HCT116 (cell line): ENCODE measurements around the gene LEAP2.

Experiments
- CTCF ChIP-seq, 3 experiments: fragments of 200-600 bp in 1 of 3; sonication (generic) in 1 of 3; IDR thresholded peaks in 2 of 3; conservative IDR thresholded peaks in 1 of 3; 2 replicates each; pipeline ENCODE4 v1.5.1; 2012 to 2017; ENCODE audit warnings: low read depth in 2 of 3, low read length in 2 of 3, antibody characterized with exemption in 1 of 3, borderline replicate concordance in 1 of 3, control low read depth in 1 of 3, mild to moderate bottlenecking in 1 of 3, mixed read lengths in 1 of 3, mixed run types in 1 of 3, moderate library complexity in 1 of 3; ENCODE audit not compliant: insufficient read depth in 1 of 3
- POLR2A ChIP-seq: IDR thresholded peaks from 2 replicates; pipeline ENCODE4 v1.7.0; 2011; ENCODE audit warnings: borderline replicate concordance; ENCODE audit not compliant: insufficient read depth, insufficient read length; ENCODE audit errors: extremely low read depth
- SRF ChIP-seq: IDR thresholded peaks from 2 replicates; pipeline ENCODE4 v1.6.1; 2012; ENCODE audit warnings: low read depth

GRCh38 chr5:132849347-132849746, 24.1 kb upstream of the LEAP2 start:
- no peak for TF ChIP-seq POLR2A
- TF ChIP-seq CTCF (IDR thresholded peaks at IDR 0.05 in 2 of 3, conservative IDR thresholded peaks at IDR 0.05 in 1 of 3; ENCODE audit: borderline replicate concordance in 1 of 3, insufficient read depth in 1 of 3, low read depth in 2 of 3, low read length in 2 of 3): no peak
- TF ChIP-seq SRF: no peak
